Measurements from ENCODE around the gene PRDM2.

The PRDM2 gene

DNA sequence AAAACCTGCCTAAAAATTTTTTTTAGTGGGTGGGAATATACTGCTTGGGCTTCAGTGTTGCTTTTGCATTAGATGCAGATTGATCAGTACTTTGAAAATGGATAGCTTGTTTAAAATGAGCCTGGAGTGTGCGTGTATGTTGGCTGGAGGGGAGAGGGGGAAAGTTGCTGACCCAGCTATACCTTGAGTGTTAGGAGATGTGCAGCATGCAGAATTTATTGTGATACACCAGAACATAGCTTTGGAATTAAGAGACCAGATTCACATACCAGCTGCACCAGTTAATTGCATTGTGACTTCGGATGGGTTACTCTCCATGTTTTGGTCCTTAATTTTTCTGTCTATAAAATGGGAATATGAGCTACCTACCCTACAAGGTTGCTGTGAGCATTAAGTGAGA, 60.4 kb downstream of the PRDM2 start:
- H3K27ac ChIP-seq = no peak overlapping the region
- DNase-seq (ENCODE audit: low spot score) = no peak
- TF ChIP-seq, protein P1, sequence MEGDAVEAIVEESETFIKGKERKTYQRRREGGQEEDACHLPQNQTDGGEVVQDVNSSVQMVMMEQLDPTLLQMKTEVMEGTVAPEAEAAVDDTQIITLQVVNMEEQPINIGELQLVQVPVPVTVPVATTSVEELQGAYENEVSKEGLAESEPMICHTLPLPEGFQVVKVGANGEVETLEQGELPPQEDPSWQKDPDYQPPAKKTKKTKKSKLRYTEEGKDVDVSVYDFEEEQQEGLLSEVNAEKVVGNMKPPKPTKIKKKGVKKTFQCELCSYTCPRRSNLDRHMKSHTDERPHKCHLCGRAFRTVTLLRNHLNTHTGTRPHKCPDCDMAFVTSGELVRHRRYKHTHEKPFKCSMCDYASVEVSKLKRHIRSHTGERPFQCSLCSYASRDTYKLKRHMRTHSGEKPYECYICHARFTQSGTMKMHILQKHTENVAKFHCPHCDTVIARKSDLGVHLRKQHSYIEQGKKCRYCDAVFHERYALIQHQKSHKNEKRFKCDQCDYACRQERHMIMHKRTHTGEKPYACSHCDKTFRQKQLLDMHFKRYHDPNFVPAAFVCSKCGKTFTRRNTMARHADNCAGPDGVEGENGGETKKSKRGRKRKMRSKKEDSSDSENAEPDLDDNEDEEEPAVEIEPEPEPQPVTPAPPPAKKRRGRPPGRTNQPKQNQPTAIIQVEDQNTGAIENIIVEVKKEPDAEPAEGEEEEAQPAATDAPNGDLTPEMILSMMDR (conservative IDR thresholded peaks at IDR 0.05; ENCODE audit: low read depth) = no peak
- POLR2A ChIA-PET (ENCODE audit: low non-redundant PET) = interaction anchor here (0.5 kb wide), 1 partner anchor 103 kb away, joined by 3 read pairs; no protein-coding TSS in a partner anchor
- CTCF ChIA-PET = no interaction called here

DNA sequence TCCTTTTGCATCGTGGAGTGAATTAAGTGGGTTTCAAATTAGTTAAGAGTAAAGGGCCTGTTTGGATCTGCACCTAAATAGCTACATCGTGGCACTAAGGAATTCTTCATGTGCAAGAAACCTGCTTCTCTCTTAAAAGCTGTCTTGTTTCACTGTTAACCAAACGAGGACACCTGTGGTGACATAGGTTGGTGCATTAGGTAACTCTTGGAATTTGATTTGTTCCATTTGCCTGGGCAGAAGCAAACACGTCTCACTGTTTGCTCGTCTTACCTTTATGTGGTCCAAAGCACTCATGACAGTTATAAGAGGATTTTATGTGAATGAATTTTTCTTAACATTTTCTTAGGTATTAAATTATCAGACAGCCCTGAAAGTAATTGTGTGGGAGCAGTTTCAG, 60.9 kb downstream of the PRDM2 start:
- CTCF ChIA-PET = no interaction called here
- H3K27ac ChIP-seq = no peak overlapping the region
- POLR2A ChIA-PET (ENCODE audit: low non-redundant PET) = no interaction called here
- TF ChIP-seq, protein P1 (conservative IDR thresholded peaks at IDR 0.05; ENCODE audit: low read depth) = no peak
- no peak for DNase-seq (ENCODE audit: low spot score)

- ChIA-PET CTCF (no interaction called here), POLR2A (ENCODE audit: low non-redundant PET) (no interaction called here)
- no peak for DNase-seq (ENCODE audit: low spot score)
- TF ChIP-seq, protein P1 (conservative IDR thresholded peaks at IDR 0.05; ENCODE audit: low read depth) = no peak
- no peak overlapping the region for H3K27ac ChIP-seq
These were observed 61.9 kb downstream of the PRDM2 start for GRCh38 chr1:13761883-13762282.

- ChIA-PET POLR2A (ENCODE audit: low non-redundant PET) (no interaction called here), CTCF (no interaction called here)
- TF ChIP-seq, protein P1 (conservative IDR thresholded peaks at IDR 0.05; ENCODE audit: low read depth) = no peak
- no peak for DNase-seq (ENCODE audit: low spot score)
- H3K27ac ChIP-seq = no peak overlapping the region
These were observed 62.7 kb downstream of the PRDM2 start for GRCh38 chr1:13762642-13763041.

DNA sequence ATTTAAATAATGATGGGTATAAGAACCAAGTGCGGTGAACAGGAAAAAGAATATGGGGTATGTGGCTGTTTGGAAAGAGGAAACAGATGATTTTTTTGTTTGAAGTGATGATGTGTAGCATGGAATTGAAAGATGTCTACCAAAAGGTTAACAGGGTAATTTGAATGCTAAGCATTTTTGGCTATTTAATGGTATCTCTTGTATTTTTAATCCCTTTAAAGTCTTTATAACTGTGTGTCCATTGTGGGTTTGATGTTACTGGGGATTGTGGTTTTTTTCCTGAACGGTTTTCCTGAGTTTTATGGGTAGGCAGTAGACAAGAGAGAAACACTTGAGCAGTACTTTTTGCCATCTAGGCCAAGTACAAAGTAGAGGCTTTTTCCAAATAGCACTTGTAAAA, 63.2 kb downstream of the PRDM2 start:
- ChIA-PET POLR2A (ENCODE audit: low non-redundant PET) (no interaction called here), CTCF (no interaction called here)
- no peak overlapping the region for H3K27ac ChIP-seq
- TF ChIP-seq, protein P1 (conservative IDR thresholded peaks at IDR 0.05; ENCODE audit: low read depth) = no peak
- DNase-seq (ENCODE audit: low spot score) = no peak

DNA sequence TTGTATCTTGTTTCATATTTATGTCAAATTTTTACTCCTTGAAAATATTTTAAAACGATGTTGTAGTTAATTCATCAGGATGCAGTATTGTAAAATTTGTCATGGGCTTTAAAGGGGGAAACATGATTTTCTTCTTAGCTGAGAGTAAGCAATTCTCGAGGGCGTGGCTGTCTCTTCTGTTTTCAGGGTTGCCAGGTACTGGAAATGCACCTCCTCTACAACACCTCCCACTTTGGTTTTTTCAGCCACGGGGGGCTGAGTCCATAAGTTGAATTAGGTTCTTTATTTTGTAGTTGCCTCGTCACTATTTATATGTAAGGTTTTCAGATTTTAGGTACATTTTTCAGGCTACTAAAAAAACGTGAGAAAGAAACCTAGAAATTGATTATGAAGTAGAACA, 64.0 kb downstream of the PRDM2 start:
- H3K27ac ChIP-seq = no peak overlapping the region
- POLR2A ChIA-PET (ENCODE audit: low non-redundant PET) = no interaction called here
- CTCF ChIA-PET = no interaction called here
- DNase-seq (ENCODE audit: low spot score) = no peak
- TF ChIP-seq, protein P1 (conservative IDR thresholded peaks at IDR 0.05; ENCODE audit: low read depth) = no peak
